GM18520 (cell line): ENCODE results near the gene LYZ.
A peak's percentile ranks its signal among the peaks of the same experiment; 100 is the strongest.
"Not testable (repeated sequence)": the region's sequence is repeated elsewhere in the genome, so short reads cannot be mapped to it uniquely, and the experiment has no call there.

Source experiments
- ATAC-seq: cut with Tn5 transposase; IDR thresholded peaks from one replicate; pipeline ENCODE4 v1.9.1; 2021; ENCODE audit not compliant: unreplicated experiment

The LYZ gene

DNA sequence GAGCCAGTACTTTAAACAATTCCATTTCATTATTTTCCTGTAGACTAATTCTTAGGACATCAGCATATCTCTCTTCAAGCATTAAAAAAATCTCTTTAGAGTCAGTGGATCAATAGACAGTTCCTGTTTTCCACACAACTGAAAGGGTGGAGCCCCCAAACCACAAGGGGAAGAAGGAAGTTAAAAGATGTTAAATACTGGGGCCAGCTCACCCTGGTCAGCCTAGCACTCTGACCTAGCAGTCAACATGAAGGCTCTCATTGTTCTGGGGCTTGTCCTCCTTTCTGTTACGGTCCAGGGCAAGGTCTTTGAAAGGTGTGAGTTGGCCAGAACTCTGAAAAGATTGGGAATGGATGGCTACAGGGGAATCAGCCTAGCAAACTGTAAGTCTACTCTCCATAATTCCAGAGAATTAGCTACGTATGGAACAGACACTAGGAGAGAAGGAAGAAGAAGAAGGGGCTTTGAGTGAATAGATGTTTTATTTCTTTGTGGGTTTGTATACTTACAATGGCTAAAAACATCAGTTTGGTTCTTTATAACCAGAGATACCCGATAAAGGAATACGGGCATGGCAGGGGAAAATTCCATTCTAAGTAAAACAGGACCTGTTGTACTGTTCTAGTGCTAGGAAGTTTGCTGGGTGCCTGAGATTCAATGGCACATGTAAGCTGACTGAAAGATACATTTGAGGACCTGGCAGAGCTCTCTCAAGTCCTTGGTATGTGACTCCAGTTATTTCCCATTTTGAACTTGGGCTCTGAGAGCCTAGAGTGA, at the start of gene LYZ:
Gene LYZ (plus strand): TSS at position 220 of the 777 bp plus-strand sequence. CDS start 28 bp downstream, at position 248.
- no peak for ATAC-seq

- no peak for ATAC-seq
Measured at GRCh38 chr12:69298947-69299346, 49.2 kb upstream of the LYZ start.

DNA sequence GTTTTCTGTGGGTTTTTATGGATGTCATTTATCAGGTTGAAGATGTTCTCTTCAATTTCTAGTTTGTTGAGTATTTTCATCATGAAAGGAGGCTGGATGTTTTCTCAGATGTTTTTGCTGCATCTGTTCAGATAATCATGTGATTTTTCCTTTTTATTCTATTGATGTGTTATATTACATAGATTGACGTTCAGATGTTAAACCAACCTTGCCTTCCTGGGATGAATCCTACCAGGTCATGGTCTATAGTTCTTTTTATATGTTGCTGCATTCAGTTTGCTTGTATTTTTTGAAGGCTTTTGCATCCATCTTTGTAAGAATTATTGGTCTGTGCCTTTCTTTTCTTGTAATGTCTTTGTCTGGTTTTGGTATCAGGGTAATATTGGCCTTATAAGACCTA, 43.9 kb upstream of the LYZ start:
- ATAC-seq: no peak

- no peak for ATAC-seq
Measured at GRCh38 chr12:69309461-69309860, 38.7 kb upstream of the LYZ start.

DNA sequence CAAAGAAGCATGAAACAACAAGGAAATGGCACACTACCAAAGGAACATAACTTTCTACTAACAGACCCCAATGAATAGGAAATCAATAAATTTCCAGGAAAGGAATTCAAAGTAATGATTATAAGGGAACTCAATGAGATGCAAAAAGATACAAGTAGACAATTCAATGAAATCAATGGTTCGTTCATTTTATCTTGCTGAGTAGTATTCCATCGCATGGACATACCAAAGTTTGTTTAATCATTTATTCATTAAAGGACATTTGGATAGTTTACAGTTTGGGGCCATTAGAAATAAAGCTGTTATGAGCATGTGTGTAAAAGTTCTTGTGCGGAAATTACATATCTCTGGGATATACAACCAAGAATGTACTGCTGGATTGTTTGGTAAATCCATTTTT, 35.0 kb upstream of the LYZ start:
- ATAC-seq: no peak

DNA sequence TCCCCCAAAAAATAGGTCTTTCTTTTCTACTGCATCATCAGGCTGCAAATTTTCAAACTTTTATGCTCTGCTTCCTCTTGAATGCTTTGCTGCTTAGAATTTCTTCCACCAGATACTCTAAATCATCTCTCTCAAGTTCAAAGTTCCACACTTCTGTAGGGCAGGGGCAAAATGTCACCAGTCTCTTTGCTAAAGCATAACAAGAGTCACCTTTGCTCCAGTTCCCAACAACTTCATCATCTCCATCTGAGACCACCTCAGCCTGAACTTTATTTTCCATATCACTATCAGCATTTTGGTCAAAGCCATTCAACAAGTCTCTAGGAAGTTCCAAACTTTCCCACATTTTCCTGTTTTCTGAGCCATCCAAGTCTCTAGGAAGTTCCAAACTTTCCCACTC, 31.4 kb upstream of the LYZ start:
- not testable (repeated sequence) for ATAC-seq

GRCh38 chr12:69317233-69317632, 30.9 kb upstream of the LYZ start:
- not testable (repeated sequence) for ATAC-seq

DNA sequence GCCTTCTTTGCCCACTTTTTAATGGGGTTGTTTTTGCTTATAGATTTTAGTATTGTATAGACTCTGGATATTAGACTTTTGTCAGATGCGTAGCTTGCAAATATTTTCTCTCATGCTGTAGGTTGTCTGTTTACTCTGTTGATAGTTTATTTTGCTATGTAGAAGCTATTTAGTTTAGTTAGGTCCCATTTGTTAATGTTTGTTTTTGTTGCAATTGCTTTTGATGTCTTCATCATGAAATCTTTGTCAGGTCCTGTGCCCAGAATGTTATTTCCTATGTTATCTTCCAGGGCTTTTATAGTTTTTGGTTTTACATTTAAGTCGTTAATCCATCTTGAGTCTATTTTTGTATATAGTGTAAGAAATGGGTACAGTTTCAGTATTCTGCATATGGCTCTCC, 30.0 kb upstream of the LYZ start:
- ATAC-seq: no peak

GRCh38 chr12:69321351-69321750, 26.8 kb upstream of the LYZ start:
- no peak for ATAC-seq

- peak; percentile 91 for ATAC-seq
Measured at GRCh38 chr12:69324797-69325466, 23.2 kb upstream of the LYZ start.

DNA sequence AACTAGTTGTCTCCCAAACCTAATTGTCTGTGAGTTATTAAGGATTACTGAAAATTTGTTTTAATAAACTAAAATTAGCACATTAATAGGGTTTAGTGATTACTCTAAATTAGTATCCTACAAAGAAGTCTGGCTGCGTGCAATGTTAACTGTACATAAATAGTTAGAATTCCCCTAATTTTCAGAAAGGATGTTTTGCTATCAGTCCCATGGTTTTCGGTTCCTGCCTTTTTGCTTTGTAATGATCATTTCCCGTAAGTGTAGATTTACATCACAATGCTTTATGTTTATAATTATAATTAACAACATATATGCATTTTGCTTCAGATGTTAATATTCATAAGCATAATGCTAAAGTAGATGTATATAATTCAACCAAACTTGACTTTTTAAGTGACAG, 19.8 kb upstream of the LYZ start:
- no peak for ATAC-seq

DNA sequence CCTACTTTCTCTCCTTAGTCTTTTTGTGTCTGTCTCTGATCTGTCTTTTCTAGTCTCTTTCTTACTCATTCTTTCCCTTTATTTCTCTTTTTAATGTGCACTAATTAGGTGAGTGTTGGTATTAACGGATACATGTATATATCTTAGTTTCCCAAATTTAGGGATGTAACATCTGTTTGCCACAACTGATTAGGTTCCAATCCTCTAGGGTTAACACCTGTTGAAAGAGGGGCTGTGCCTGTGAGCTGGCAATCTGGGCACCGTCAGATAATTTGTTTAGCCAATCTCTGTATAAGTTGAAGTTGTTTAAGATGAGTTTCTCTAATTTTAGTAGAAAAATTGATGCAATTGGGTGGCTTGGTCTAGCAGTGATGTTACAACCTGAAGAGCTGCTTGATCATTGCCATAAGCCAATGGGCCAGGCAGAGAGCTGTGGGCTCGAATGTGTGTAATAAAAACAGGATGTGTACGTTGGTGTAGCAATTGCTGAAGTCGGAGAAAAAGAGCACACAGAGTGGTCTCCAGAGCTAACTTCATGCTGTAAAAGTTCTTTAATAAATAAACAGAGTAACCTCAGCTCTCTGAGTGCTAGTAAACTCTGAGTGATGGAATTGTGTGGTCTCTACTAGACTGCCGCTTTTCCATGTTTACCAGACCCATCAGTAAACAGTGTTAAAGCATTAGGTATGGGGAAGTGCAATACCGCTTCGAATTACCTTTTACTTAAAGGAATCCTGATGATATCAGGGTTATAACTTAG, 18.3 kb upstream of the LYZ start:
- ATAC-seq: no peak

DNA sequence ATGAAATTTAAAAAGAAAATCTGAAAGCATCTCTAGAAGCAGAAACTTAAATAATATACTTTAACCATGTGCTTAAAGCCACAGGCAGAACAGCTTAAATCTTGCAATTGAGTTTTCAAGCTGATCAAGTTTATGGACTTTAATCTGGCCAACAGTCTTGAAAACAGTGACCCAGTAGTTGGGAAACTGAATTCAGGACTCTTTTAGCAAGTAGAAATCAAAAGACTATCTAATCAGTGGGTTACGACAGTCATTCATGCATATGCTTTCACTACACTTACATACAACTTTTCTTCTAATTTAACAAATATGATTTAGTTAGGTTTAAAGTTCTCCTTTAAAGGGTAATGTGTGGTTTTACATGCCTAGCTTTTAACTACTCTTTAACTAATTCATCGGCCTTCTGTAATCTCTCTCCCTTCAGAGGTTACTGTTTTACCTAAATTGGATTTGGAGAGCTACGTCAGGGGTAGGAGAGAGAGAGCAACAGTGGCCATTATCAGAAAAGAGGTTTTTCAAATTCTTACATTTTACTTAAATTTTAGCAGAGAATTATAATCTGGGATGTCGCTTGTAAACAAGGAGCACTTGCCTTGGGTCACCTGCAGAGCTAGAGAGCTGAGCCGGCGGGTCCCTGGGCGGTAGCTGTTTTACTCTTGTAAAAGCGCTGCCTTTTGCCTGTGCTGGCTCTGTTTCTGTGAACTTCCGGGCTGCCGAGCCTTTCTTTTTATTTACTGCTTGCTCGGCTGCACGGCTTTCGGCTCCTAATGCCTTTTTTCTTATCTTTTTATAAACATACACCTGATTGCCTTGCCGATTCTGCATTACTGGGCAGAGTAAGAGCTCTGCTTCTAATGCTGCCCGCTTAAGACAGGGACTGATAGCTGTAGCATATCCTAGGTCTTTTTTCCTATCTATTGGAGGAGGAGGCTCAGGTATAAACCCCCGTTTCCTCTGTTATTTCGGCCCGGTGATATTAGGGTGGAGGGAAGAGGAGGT, 17.4 kb upstream of the LYZ start:
- peak; percentile 49 for ATAC-seq

GRCh38 chr12:69331519-69331908, 16.7 kb upstream of the LYZ start:
- ATAC-seq: no peak

- ATAC-seq: no peak
Measured at GRCh38 chr12:69331909-69332684, 16.1 kb upstream of the LYZ start.

GRCh38 chr12:69332815-69333358, 15.3 kb upstream of the LYZ start:
- ATAC-seq: no peak

DNA sequence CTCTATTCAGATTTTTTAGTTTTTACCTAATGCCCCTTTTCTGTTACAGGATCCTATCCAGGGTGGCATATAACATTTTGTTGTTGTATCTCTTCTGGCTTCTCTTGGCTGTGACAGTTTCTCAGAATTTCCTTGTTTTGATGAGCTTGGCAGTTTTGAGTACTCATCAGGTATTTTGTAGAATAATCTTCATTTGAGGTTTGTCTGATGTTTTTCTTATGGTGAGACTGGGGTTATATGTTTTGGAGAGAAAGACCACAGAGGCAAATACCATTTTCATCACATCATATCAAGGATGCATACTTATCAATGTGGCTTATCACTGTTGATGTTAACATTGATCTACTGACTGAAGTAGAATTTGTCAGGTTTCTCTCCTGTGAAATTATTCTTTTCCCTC, 14.0 kb upstream of the LYZ start:
- no peak for ATAC-seq

DNA sequence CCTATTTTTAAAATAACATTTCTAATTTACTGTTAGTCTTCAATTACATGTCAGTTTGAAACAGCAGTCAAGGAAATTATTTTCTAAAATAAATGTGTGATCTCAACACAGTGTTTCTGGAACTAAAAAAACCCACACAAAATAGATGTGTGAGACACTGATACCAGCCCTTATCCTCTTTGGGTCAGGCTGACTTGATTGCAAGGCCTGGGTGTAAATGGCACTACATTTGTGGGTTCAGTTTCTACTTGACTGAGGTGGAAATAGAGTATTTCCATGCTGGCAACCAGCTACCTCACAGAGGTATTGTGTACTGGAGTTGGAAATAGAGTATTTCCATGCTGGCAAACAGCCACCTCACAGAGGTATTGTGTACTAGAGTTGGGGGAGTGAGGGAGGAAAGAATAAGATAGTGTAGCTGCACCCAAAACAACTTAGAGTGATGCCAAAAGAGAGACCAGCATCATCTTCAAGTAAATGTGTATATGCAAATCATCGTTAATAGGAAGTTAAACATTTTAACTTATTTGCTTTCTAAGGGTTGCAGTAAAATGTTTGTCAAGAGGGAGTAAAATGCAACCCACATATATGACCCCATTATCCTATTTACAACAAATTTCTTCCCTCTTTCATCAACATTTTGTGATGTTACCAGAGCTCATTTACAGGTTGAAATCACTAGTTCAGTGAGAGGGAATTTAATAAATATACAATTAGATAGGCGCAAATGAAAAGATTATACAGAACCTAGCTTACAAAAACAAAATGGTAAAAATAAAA, 10.7 kb upstream of the LYZ start:
- no peak for ATAC-seq
